ENCODE measurements around the gene ATP12A.

GRCh38 chr13:24748061-24748400 lies 67.8 kb downstream of the ATP12A start:
- no peak for TF ChIP-seq ZNF384 (IDR thresholded peaks at IDR 0.05)
- TF ChIP-seq BHLHE40 (IDR thresholded peaks at IDR 0.05; ENCODE audit: borderline replicate concordance), result no peak
- no peak for TF ChIP-seq SP1 (IDR thresholded peaks at IDR 0.05)
- TF ChIP-seq FOXM1 (IDR thresholded peaks at IDR 0.05; ENCODE audit: borderline replicate concordance), result no peak
- TF ChIP-seq HDGF (IDR thresholded peaks at IDR 0.05; ENCODE audit: borderline replicate concordance), result no peak
- no peak for TF ChIP-seq ELF4 (IDR thresholded peaks at IDR 0.05)
- TF ChIP-seq, protein P1, sequence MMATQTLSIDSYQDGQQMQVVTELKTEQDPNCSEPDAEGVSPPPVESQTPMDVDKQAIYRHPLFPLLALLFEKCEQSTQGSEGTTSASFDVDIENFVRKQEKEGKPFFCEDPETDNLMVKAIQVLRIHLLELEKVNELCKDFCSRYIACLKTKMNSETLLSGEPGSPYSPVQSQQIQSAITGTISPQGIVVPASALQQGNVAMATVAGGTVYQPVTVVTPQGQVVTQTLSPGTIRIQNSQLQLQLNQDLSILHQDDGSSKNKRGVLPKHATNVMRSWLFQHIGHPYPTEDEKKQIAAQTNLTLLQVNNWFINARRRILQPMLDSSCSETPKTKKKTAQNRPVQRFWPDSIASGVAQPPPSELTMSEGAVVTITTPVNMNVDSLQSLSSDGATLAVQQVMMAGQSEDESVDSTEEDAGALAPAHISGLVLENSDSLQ (IDR thresholded peaks at IDR 0.05), result no peak
- TF ChIP-seq NFRKB (IDR thresholded peaks at IDR 0.05), result no peak
- TF ChIP-seq TARDBP (IDR thresholded peaks at IDR 0.05), result no peak
- TF ChIP-seq FOXK2 (IDR thresholded peaks at IDR 0.05), result no peak

All from HEK293T (cell line).